HK-2 (cell line): ENCODE results near the gene CRYL1.

Experiments
- DNase-seq: peaks from one replicate; pipeline ENCODE4 v3.0.0-alpha.2; 2018; ENCODE audit not compliant: unreplicated experiment

The CRYL1 gene

GRCh38 chr13:20528452-20528851 is 2.8 kb upstream of the CRYL1 start:
- no peak for DNase-seq

DNA sequence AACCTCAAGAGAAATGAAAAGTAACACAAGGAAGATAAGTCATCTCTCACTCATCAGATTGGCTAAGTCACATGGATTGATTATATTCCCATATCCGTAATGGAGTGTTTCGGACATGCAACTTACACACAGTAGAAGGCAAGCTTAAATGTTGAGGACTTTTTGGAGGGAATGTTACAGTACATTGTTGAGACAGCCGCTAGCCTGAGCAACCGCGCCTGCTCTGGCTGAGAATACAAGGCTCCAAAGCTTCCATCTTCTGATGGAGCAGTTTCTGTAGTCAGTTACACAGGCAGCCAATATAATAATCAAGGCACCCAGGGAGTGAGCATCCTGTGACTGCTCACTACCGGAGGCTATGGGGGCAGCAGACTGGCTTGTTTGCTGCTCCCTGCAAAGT is 1.0 kb upstream of the CRYL1 start:
- no peak for DNase-seq

- no peak for DNase-seq
These were observed 485 bp downstream of the CRYL1 start for GRCh38 chr13:20525144-20525600.

GRCh38 chr13:20521364-20522115 is 4.1 kb downstream of the CRYL1 start:
- DNase-seq = no peak

GRCh38 chr13:20519875-20520274 is 5.8 kb downstream of the CRYL1 start:
- DNase-seq = no peak

DNA sequence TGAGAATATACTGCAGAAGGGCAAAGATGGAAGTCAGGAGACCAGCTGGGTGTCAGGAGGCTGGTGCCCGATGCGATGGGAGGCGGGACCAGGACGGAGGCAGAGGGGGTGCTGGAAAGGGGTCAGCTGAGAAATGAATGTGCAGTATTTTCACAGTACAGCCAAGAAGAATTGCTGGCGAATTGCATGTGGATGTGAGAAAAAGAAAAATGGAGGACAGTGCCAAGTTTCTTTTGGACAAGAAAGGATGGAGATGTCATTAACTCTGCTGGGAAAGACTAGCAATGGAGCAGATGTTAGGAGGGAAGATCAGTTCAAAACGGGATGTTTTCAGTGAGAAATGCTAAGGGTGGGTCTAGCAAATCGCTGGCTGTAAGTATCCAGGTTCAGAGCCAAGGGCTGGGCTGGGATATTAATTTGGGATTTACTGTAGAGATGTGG is 7.0 kb downstream of the CRYL1 start:
- DNase-seq = no peak

GRCh38 chr13:20514866-20515265 is 10.8 kb downstream of the CRYL1 start:
- DNase-seq = no peak

- DNase-seq = no peak
These were observed 12.1 kb downstream of the CRYL1 start for GRCh38 chr13:20513466-20513995.

DNA sequence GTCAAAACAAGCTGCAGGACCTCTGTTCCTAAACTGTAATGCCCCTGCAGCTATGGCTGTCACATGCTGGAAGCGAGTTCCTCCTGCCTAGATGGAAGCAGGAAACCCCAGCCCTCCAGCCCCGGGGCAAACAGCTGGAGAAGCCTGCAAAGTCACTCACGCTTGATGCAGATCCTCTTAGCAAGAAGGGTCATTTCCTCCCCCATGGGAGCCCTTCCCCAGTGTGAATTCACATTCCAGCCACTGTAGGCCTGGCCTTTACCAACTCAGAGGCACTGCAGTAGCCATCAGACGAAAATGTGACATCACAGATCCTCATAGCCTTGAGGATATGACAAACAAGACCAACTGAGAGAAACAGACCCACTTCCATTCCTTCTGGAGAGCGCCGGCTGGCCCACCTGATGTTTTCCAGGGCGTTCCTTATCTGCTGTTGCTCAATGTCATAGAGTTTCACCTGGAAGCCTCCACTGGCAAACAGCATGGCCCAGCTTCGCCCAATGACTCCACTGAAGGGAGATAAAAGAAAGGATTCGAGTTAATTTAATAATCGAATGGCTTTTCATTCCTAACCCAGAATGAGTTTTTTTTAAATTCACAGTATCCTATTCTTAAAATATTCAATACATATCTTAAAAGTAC is 13.5 kb downstream of the CRYL1 start:
- no peak for DNase-seq

GRCh38 chr13:20506696-20507095 is 19.0 kb downstream of the CRYL1 start:
- no peak for DNase-seq

DNA sequence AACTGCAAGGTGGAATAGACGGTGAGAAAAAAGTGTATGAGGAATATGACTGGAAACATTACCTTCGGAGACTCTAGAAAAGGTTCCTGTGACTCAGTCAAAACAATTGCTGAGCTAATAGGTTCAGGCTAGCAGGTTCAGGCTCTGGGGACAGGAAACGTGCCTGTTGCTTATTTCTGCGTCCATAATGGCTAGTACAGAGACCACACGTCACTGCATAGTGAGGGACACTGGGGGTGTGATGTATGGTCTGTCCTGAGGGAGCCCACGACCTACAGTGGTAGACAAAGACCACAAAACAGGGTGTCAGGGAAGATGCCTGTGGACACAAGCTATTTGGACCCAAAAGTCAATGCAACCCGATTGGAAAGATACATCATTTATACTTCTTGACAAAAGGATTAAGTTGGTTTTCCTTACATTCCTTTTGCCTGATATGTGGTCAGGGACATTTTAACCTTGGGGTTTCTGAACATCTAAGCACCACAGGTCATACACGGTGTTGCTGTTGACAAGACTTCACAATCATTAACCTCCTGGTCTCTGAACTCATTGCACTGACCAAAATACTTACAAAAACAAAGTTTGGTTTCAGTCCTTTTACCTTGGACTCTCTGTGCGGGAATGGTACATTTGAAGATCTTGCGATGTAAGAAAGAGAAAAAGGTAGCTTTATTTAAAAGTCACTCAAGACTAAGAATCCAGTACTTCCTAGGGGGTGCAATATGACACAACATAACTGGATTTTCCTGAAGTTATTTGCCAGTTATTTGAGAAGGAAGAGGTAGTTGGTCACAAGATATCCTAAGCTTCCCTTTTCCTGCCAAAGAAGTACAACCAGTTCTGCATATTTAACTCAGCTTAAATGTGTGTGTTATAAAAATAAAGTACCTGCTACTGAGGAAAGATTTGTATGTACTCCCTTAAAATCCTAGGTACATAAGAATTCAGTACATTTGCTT is 20.0 kb downstream of the CRYL1 start:
- DNase-seq = no peak

DNA sequence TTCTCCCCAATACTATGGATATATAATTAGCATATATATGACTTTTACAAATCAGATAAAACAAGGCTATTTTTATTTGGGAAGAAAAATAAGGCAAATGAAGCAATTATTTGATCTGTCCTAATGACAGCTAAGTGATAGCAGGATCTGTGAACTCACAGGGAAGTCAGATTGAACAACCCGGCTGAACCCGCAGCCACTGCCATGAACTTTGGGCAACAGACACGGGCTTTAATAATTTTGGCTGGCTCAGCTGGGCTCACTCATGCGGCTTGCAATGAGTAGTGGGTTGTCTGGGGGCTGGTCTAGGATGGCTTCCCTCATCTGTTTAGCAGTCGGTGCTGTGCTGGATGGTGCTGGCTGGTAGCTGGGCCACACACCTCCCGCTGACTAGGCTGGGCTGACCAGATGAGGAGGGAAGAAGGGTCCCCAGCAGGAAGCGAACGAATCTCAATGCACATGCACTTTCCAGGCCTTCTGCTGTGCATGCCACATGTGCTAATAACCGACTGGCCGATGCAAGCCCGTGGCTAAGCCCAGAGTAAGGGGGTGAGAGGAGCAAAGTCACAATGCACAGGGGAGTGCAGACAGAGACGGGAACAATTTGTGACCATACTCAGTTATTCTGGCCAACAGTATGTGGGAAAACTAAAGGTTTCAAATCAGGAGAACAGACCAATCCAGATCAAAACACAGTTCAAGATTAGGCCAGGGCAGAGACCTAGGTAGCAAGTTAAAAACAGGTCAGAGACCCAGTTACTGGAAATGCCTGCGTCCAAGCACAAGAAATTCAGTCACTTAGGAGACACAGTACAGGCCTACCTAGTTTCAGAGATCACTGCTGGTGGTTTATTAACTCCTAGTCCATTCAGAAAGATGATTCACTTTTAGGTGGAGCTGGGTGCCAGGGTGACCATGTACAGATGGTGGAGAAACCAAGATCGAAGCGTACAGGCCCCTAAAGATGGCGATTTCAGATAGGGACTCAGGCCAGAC is 22.3 kb downstream of the CRYL1 start:
- no peak for DNase-seq

GRCh38 chr13:20501592-20501991 is 24.1 kb downstream of the CRYL1 start:
- no peak for DNase-seq

DNA sequence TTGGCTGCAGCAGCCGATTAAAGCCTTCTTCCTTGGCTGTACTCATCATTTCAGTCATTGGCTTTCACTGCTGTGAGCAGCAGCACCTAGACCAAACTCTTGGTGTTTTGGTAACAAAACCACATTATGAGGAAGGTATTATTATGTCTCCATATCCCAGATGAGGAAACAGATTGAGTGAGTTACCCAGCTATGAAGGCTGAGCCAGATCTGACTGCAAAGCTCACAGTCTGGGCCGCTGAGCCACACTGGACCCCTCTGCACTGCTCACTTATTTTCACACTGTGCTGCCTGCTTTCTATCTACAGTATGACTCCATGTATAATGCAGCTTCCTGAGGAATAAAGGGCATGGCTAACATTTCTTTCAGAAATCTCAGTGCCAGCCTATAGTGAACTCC is 24.5 kb downstream of the CRYL1 start:
- no peak for DNase-seq

DNA sequence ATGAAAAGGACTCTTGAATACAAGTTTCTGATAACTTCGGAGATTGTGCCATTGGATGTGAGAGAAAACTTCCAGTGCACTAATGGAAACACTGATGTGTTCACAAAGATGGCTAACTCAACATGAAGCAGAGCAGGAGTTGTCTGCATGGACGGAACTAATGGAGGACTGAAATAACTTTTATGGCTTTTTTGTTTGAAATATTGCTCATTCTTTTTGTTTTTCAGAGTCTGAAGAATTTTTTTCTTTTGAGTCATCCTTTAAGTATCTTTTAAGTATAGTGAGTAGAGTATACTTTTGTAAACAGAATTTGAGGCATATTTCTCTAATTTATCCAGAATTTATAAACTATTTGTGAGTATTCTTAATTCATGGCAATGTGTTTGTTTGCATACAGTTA is 25.7 kb downstream of the CRYL1 start:
- DNase-seq = no peak

GRCh38 chr13:20498659-20499058 is 27.0 kb downstream of the CRYL1 start:
- no peak for DNase-seq

- DNase-seq = no peak
These were observed 27.5 kb downstream of the CRYL1 start for GRCh38 chr13:20498129-20498528.

DNA sequence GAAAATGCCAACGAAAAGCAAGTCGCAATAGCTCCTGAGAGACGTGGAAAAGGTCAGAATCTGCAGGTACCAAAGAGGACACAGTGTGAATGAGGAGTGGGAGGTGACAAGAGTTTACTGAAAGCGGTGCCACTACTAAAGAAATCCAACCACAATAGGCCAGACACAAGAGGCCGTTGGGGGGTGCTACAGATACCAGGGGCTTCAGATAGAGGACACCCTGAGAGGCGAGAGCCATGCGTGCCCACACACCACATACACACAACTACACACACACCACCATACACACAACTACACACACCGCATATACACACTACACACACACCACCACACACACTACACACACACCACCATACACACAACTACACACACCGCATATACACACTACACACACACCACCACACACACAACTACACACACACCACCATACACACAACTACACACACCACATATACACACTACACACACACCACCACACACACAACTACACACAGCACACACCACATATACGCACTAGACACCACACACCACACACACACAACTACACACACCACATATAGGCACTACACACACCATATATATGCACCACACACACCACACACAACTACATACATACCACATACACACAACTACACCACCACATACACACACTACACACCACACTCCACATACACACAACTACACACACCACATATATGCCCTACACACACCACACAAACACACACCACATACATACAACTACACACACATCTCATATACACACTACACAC is 28.5 kb downstream of the CRYL1 start:
- no peak for DNase-seq

DNA sequence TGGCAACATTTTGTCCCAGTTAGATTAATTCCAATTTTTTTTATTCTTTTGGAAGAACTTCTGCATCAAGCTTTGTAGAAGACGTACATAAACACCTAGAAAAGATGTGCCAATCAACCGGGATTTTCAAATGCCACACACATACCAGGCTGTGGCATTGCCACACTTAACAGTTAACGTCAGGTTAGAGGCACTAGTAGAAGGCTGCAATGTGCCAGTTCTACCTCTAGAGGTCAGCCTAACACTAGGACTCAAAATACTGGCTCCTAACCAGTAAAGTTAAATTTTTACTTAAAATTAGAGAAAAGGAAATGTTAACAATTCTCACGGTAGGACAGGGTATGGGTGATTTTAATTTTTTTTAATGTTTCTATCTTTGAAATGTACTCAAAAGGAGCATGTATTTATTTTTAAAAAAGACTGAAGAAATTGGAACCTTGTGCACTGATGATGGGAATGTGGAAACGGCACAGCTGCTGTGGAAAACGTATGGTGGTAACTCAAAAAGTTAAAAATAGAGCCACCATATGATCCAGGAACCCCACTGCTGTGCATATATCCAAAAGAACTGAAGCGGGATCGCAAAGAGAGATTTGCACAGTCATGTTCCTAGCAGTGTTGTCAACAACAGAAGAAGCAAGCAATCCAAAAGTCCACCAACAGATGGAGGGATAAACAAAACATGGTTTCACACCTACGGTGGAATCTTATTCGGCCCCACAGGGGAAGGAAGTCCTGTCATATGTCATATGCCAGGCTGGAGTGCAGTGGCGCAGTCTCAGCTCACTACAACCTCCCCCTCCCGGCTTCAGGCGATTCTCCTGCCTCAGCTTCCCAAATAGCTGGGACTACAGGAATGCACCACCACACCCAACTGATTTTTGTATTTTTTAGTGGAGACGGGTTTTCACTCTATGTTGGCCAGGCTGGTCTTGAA is 30.3 kb downstream of the CRYL1 start:
- peak; percentile 35 for DNase-seq
